ENCODE data around the gene ELMOD2. TPM values are rescaled to one million over a fixed set of nuclear protein-coding genes. Genes with fewer than 3 reads are reported as not detected.

Gene ELMOD2
- total and polyA plus RNA-seq, 2 of the 13 experiments (the other 11 are each of a cell fraction or from before 2014, with no cell fraction given), result 10.2 to 38.1 TPM

DNA sequence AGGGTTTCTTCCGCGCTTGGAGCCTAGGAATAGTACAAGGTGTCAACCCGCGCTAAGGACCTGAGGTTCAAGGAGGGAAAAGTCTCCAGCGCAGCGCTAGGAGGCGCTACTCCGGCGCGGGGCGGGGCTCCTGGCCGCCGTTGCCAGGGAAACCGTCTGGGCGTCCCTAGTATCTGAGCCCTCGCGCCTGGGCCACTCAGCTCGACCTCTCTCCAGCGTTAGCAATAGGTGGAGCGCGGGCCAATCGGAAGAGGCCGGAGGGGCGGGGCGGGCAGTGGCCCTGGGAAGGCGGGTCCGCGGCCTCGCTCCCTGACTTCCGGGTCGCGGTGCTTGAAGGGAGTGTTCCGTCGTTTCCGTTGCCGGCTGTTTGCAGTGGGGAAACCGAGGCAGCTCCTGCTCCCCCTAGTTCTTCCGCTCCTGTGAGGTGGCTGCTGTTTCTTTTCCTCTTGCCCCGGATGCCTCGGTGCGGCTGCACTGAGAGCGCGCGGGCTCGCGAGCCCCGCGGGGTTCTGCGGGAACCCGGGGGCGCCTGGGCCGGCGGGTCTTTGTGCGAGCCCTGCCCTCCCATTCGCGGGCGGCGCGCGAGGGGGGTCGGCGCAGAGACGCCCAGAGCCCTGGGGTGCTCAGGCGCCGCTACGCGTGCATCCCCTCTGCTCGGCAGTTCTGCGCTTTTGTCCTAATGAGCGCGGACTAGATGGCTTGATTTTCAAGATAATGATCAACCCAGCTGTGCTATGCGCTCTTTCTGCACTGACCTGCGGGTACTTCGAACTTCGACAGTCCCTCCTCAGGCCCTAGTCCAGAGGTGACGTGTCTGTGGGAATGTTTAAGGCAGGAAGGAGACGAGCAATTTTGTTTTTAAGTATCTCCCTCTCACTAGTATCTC, at the start of gene ELMOD2 (continued):
- TF ChIP-seq ZNF546 (CRISPR knock-in tag; conservative IDR thresholded peaks at IDR 0.05), result no peak; the same call in 1 of the 2 replicates
- TF ChIP-seq ZNF382 (CRISPR knock-in tag; IDR thresholded peaks at IDR 0.05; ENCODE audit: borderline replicate concordance), result no peak
- TF ChIP-seq SUZ12 (IDR thresholded peaks at IDR 0.05; ENCODE audit: low read depth, low read length), result no peak
- TF ChIP-seq, protein P1, sequence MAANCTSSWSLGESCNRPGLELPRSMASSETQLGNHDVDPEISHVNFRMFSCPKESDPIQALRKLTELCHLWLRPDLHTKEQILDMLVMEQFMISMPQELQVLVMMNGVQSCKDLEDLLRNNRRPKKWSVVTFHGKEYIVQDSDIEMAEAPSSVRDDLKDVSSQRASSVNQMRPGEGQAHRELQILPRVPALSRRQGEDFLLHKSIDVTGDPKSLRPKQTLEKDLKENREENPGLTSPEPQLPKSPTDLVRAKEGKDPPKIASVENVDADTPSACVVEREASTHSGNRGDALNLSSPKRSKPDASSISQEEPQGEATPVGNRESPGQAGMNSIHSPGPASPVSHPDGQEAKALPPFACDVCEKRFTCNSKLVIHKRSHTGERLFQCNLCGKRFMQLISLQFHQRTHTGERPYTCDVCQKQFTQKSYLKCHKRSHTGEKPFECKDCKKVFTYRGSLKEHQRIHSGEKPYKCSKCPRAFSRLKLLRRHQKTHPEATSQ (CRISPR knock-in tag; IDR thresholded peaks at IDR 0.05; ENCODE audit: borderline replicate concordance), result peak; percentile 70; the same call in 1 of the 2 replicates
- no peak for TF ChIP-seq ISX (CRISPR knock-in tag; conservative IDR thresholded peaks at IDR 0.05)
- TF ChIP-seq ZFP41 (CRISPR knock-in tag; IDR thresholded peaks at IDR 0.05; ENCODE audit: borderline replicate concordance), result no peak
- TF ChIP-seq PHF8 (CRISPR knock-in tag; IDR thresholded peaks at IDR 0.05), result peak; percentile 93
- no peak for TF ChIP-seq HHEX (CRISPR knock-in tag; IDR thresholded peaks at IDR 0.05)
- no peak; the same call in 1 of the 2 replicates for TF ChIP-seq NCOR1 (IDR thresholded peaks at IDR 0.05; ENCODE audit: borderline replicate concordance, low read length)
- TF ChIP-seq ZSCAN31 (CRISPR knock-in tag; IDR thresholded peaks at IDR 0.05; ENCODE audit: low read depth), result no peak
- TF ChIP-seq ATRX (CRISPR knock-in tag; IDR thresholded peaks at IDR 0.05; ENCODE audit: borderline replicate concordance), result no peak
- TF ChIP-seq, protein P2, sequence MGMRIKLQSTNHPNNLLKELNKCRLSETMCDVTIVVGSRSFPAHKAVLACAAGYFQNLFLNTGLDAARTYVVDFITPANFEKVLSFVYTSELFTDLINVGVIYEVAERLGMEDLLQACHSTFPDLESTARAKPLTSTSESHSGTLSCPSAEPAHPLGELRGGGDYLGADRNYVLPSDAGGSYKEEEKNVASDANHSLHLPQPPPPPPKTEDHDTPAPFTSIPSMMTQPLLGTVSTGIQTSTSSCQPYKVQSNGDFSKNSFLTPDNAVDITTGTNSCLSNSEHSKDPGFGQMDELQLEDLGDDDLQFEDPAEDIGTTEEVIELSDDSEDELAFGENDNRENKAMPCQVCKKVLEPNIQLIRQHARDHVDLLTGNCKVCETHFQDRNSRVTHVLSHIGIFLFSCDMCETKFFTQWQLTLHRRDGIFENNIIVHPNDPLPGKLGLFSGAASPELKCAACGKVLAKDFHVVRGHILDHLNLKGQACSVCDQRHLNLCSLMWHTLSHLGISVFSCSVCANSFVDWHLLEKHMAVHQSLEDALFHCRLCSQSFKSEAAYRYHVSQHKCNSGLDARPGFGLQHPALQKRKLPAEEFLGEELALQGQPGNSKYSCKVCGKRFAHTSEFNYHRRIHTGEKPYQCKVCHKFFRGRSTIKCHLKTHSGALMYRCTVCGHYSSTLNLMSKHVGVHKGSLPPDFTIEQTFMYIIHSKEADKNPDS (CRISPR knock-in tag; IDR thresholded peaks at IDR 0.05), result no peak
- TF ChIP-seq GLI4 (CRISPR knock-in tag; IDR thresholded peaks at IDR 0.05; ENCODE audit: borderline replicate concordance), result peak; percentile 77; the same call in 1 of the 2 replicates
- 0 out of 2 replicates have a peak, but pooled peaks have one; percentile 19 for TF ChIP-seq ADNP (CRISPR knock-in tag; IDR thresholded peaks at IDR 0.05)
- no peak for TF ChIP-seq NBN (conservative IDR thresholded peaks at IDR 0.05)
- TF ChIP-seq, protein P3, sequence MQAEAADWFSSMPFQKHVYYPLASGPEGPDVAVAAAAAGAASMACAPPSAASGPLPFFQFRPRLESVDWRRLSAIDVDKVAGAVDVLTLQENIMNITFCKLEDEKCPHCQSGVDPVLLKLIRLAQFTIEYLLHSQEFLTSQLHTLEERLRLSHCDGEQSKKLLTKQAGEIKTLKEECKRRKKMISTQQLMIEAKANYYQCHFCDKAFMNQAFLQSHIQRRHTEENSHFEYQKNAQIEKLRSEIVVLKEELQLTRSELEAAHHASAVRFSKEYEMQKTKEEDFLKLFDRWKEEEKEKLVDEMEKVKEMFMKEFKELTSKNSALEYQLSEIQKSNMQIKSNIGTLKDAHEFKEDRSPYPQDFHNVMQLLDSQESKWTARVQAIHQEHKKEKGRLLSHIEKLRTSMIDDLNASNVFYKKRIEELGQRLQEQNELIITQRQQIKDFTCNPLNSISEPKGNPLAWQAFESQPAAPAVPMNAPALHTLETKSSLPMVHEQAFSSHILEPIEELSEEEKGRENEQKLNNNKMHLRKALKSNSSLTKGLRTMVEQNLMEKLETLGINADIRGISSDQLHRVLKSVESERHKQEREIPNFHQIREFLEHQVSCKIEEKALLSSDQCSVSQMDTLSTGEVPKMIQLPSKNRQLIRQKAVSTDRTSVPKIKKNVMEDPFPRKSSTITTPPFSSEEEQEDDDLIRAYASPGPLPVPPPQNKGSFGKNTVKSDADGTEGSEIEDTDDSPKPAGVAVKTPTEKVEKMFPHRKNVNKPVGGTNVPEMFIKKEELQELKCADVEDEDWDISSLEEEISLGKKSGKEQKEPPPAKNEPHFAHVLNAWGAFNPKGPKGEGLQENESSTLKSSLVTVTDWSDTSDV (CRISPR knock-in tag; IDR thresholded peaks at IDR 0.05), result no peak
- TF ChIP-seq CENPX (CRISPR knock-in tag; IDR thresholded peaks at IDR 0.05), result no peak
- TF ChIP-seq SATB2 (CRISPR knock-in tag; IDR thresholded peaks at IDR 0.05), result 0 out of 2 replicates have a peak, but pooled peaks have one; percentile 70
- TF ChIP-seq FOXC1 (CRISPR knock-in tag; IDR thresholded peaks at IDR 0.05; ENCODE audit: borderline replicate concordance), result peak; percentile 72; the same call in 1 of the 2 replicates
- no peak; the same call in 1 of the 2 replicates for TF ChIP-seq CBX5 (CRISPR knock-in tag; IDR thresholded peaks at IDR 0.05; ENCODE audit: borderline replicate concordance)
- TF ChIP-seq, protein P4, sequence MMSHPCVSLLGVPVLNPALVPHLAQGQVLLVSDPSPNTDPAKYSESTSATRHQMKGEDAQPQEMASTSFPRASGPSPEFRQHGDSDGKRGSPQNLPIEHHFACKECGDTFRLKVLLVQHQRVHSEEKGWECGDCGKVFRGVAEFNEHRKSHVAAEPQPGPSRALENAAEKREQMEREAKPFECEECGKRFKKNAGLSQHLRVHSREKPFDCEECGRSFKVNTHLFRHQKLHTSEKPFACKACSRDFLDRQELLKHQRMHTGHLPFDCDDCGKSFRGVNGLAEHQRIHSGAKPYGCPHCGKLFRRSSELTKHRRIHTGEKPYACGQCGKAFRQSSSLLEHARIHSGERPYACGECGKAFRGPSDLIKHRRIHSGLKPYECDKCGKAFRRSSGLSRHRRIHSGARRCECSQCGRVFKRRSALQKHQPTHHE (CRISPR knock-in tag; IDR thresholded peaks at IDR 0.05; ENCODE audit: borderline replicate concordance), result 0 out of 2 replicates have a peak, but pooled peaks have one; percentile 67
- no peak for TF ChIP-seq ZNF552 (CRISPR knock-in tag; IDR thresholded peaks at IDR 0.05; ENCODE audit: borderline replicate concordance)
